ENCODE data around the gene RERE.

GRCh38 chr1:8797216-8797615, 20.2 kb downstream of the RERE start:
- TF ChIP-seq ELK4 (IDR thresholded peaks at IDR 0.05; ENCODE audit: borderline replicate concordance, low read depth, low read length) (no peak), GLI4 (tag by site-specific recombination; IDR thresholded peaks at IDR 0.05) (no peak), ZBTB7A (tag by site-specific recombination; IDR thresholded peaks at IDR 0.05; ENCODE audit: low read depth) (no peak)
- TF ChIP-seq, protein P1, sequence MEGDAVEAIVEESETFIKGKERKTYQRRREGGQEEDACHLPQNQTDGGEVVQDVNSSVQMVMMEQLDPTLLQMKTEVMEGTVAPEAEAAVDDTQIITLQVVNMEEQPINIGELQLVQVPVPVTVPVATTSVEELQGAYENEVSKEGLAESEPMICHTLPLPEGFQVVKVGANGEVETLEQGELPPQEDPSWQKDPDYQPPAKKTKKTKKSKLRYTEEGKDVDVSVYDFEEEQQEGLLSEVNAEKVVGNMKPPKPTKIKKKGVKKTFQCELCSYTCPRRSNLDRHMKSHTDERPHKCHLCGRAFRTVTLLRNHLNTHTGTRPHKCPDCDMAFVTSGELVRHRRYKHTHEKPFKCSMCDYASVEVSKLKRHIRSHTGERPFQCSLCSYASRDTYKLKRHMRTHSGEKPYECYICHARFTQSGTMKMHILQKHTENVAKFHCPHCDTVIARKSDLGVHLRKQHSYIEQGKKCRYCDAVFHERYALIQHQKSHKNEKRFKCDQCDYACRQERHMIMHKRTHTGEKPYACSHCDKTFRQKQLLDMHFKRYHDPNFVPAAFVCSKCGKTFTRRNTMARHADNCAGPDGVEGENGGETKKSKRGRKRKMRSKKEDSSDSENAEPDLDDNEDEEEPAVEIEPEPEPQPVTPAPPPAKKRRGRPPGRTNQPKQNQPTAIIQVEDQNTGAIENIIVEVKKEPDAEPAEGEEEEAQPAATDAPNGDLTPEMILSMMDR (tag by site-specific recombination; IDR thresholded peaks at IDR 0.05), result no peak

All from HEK293 (cell line).